Activated CD8-positive, alpha-beta memory T cell treated with anti-CD3 and anti-CD28 coated beads, Interleukin-2, amount 50 U/mL, for 1 hour (primary cell): ENCODE data around the gene MARCKSL1.
A peak's percentile ranks its signal among the peaks of the same experiment; 100 is the strongest.
"Not testable (repeated sequence)": the region's sequence is repeated elsewhere in the genome, so short reads cannot be mapped to it uniquely, and the experiment has no call there.

Experiments used
- DNase-seq: peaks from one replicate; pipeline ENCODE4 v3.0.0-alpha.2; 2020; ENCODE audit errors: extremely low read depth

The MARCKSL1 gene

GRCh38 chr1:32335790-32336590, at the start of gene MARCKSL1:
Gene MARCKSL1 (minus strand): TSS chr1:32336233. CDS start chr1:32336033, 200 bp downstream.
- DNase-seq = peak; percentile 73

- DNase-seq = no peak
Measured at GRCh38 chr1:32380057-32380456, 44.0 kb upstream of the MARCKSL1 start.

DNA sequence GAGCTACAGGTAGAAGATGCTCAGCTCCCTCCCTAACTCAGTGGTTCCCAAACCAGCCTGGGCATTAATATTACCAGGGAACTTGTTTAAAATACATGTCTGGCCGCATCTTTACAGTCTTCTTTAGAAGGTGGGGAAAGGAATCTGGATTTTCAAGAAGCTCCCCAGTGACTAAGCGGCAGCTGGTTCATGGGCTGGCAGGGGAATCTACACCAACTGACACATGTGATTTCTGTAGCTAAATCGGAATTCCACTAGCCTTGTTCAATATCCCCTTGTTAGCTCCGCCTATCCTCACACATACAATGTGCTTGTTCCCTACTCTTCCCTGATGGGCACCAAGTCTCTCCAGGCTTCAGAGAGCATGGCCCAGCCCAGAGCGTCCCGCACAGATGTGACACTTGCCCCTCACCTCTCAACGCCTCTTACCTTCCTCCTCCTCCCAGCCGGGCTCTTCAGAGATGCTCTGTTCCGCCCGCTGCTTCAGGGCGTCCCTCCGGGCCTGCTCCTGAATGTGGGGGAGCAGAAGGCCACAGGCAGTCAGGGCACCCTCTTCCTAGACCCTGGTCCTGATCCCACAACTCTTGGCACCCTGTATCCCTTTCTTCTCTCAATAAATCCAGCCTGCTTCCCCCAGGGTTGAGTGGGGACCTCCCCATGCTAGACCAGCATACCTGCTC, 41.6 kb upstream of the MARCKSL1 start:
- no peak for DNase-seq

DNA sequence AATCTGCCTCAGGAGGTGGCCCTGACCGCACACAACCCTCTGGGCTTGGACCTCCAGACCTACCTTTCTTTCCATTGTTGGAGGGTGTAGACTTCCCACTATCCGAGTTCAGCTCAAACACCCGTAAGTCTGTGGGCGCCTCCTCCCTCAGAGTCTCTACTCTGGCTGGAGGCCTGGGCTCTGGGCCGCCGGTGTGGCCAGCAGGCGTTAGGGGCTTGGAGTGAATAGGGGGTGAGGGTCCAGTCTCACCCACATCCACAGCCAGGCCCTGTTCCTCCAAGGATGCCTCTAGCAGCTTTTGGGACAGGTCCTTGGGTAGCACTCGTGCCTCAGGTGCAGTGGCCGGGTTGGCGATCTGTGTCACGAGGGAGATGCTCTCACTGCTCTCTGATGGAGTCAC, 40.2 kb upstream of the MARCKSL1 start:
- no peak for DNase-seq

- DNase-seq = no peak
Measured at GRCh38 chr1:32373996-32374592, 38.1 kb upstream of the MARCKSL1 start.

DNA sequence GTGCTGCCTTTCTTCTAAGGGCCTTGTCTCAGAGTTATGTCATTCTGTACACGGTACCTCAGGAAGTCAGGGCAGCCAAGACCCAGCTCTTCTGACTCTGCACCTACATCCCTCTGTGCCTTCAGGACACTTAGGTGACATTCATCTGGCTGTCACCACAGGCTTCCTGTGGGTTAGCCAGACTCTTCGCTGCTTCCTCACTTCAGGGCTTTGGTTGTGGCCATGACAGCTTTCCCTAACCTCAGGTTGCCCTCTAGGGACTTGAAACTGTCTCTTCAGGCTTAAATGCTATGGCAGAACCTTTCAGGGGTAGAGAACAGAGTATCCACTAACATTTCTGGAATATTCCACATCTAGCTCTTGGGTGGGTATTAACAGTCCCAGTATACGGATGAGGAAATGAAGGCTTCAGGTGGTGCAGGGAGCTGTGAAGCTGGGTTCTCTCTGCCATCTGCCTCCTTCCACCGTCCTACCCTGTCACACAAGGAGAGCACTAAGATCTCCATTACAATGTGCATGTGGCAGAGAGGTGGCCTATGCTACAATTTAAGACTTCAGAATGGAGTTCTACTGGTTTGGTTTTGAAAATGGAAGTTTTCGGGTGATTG, 36.2 kb upstream of the MARCKSL1 start:
- DNase-seq = no peak

DNA sequence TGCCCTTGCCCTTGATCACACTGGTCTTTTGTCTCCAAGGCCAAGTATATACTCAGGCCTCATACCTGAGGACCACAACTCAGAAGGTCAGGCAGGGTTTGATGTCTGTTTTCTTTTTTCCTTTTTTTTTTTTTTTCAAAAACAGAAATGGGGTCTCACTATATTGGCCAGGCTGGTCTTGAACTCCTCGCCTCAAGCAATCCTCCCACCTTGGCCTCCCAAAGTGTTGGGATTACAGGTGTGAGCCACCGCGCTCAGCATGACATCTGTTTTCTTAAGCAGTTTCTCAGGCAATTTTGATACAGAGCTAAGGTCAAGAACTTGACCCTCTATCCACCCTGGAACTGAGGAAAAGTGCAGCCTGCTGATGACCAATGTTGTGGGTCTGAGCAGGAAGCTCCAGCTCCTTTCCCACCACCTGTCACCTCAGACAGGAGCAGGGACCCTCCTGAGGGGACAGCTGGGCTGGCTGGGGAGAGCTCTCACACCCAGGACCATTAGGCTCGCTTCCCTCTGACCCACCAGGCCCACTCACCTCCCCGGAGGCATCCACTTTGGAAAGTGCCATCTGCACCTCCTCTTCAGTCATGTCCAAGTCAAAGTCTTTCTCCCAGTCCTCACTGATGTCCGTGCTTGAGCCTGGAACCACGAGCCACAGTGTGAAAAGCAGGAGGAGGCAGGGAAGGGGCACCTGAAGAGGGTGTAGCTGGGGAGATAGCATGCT, 32.0 kb upstream of the MARCKSL1 start:
- DNase-seq = no peak

- DNase-seq = no peak
Measured at GRCh38 chr1:32365445-32365844, 29.4 kb upstream of the MARCKSL1 start.

GRCh38 chr1:32364836-32365235, 28.8 kb upstream of the MARCKSL1 start:
- DNase-seq = no peak

DNA sequence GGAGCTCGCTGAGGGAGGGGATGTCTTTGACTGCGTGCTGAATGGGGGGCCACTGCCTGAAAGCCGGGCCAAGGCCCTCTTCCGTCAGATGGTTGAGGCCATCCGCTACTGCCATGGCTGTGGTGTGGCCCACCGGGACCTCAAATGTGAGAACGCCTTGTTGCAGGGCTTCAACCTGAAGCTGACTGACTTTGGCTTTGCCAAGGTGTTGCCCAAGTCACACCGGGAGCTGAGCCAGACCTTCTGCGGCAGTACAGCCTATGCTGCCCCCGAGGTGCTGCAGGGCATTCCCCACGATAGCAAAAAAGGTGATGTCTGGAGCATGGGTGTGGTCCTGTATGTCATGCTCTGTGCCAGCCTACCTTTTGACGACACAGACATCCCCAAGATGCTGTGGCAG, 27.7 kb upstream of the MARCKSL1 start:
- no peak for DNase-seq

- no peak for DNase-seq
Measured at GRCh38 chr1:32362474-32363313, 26.7 kb upstream of the MARCKSL1 start, which contains the start of the genes FAM229A and TSSK3. Gene FAM229A (minus strand): TSS chr1:32362485. CDS start chr1:32362091, 394 bp downstream. Gene TSSK3 (plus strand): TSS chr1:32362539. CDS start chr1:32362702, 163 bp downstream.

- no peak for DNase-seq
Measured at GRCh38 chr1:32361674-32362473, 25.8 kb upstream of the MARCKSL1 start.

DNA sequence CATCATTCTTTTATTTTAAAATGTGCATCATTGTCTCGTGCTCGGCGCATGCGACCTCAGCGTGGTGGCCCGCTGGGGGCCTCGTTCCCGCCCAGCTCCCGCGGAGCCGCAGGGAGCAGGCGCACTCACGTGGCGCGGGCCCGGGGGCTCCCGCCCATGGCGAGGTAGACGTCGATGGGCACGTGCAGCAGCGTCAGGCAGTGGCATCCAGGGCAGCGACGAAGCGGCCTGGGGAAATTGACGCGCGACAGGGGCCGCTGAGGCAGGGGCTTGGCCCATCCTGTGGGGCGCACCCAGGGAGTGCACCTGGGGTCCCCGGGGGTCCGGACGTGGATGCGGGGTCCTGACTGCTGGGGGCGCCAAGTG, 25.3 kb upstream of the MARCKSL1 start:
- no peak for DNase-seq

- no peak for DNase-seq
Measured at GRCh38 chr1:32358435-32358834, 22.4 kb upstream of the MARCKSL1 start.

DNA sequence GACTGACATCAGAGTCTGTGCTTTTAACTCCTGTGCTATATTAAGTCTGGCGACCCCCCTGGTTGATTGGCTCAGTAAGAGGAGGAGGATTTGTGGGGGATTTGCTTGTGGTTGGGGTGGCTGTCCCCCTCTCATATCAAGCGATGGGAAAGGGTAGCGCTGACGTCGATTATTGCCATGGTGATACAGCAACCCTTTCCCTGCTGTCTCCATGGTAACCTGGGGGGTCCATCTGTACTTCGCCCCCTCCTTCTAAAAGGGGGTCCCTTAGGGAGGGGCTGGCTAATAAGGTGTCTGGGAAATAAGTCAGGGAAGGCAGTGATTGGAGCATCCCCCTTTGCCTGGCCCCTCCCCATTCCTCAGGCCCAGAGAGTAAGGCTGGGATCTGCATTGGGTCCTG, 21.6 kb upstream of the MARCKSL1 start:
- no peak for DNase-seq

- DNase-seq = no peak
Measured at GRCh38 chr1:32356478-32356877, 20.4 kb upstream of the MARCKSL1 start.

GRCh38 chr1:32355778-32356177, 19.7 kb upstream of the MARCKSL1 start:
- not testable (repeated sequence) for DNase-seq

GRCh38 chr1:32353886-32354570, 18.0 kb upstream of the MARCKSL1 start:
- no peak for DNase-seq

DNA sequence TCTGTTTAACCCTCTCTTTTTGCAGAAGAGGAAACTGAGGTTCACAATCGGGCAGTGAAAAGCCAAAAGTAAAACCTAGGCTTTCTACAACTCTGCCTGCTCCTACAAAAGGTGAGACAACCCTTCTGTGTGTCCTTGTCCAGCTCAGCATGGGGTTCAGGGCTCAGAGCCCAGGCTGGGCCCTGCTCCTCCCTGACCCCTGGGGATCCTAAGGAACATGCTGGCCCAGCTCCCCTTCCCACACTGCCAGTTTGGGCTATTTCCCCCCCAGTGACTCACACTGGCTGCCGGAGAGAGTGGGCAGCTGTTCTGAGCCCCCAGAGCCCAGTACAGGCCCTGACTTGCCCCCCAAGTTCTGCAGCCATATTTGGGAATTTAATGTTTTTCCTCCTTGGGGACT, 17.4 kb upstream of the MARCKSL1 start:
- DNase-seq = no peak
